ENCODE results near the gene PPFIBP1. TPM values are rescaled to one million over a fixed set of nuclear protein-coding genes. Genes with fewer than 3 reads are reported as not detected.

The PPFIBP1 gene
- total and polyA plus RNA-seq, 4 experiments from 2014 or later: 2.1 to 6.5 (median 3.8) TPM

DNA sequence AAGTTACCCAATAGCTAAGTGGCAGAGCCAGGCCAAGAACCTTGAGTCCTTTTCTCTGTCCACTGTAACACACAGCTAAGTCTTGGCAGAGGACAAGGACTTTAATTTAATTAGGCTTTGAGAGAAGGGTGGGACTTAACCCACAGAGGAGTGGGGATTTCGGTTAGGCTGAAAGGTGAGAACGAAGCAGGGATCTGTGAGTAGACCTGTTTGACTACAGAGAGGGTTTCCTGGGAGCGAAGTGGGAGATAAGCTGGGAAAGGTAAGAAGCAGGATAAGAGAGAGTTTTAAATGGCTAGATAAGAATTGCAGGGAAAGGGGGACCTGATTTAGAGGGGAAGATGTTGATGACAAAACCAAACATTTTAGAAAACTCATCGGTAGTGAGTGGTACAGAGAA is 2.0 kb upstream of the PPFIBP1 start:
- Mint-ChIP-seq H3K36me3 (peaks cover 0 to 6% of the 10 kb centered on the region in 2 donors), H3K4me3 (peak overlapping the region in 6 of 8 donors; percentile 13 to 59 (median 24)), H3K9me3 (no peaks in the 10 kb centered on the region), H3K27me3 (peaks cover 8 to 11% of the 10 kb centered on the region in 2 donors), H3K4me1 (peaks cover 13 to 40% (median 27%) of the 10 kb centered on the region in 4 donors), H3K27ac (peak overlapping the region in 4 of 7 donors; percentile 6 to 62 (median 56))
- Histone ChIP-seq H3K4me1 (ENCODE audit: insufficient read depth, low read length) (peaks cover 17% of the 10 kb centered on the region), H3K27me3 (ENCODE audit: insufficient read depth, low read length) (no peaks in the 10 kb centered on the region), H3K9me3 (ENCODE audit: control insufficient read depth in 1 of 2, low read length in 2 of 2) (no peaks in the 10 kb centered on the region), H3K36me3 (ENCODE audit: insufficient read depth, low read length) (no peaks in the 10 kb centered on the region), H3K4me3 (ENCODE audit: low read length in 2 of 2) (no peak overlapping the region), H3K27ac (ENCODE audit: low read depth, low read length) (no peak overlapping the region)
- intact Hi-C loops (cut with micrococcal nuclease): loop anchor here (5.0 kb wide), 3 partner anchors 280 to 690 kb away; partner anchors contain the start of genes ITPR2, MED21 and STK38L
- no peak for DNase-seq
- CTCF ChIA-PET (ENCODE audit: partially characterized antibody): no interaction called here
- POLR2A ChIA-PET (ENCODE audit: partially characterized antibody): no interaction called here

DNA sequence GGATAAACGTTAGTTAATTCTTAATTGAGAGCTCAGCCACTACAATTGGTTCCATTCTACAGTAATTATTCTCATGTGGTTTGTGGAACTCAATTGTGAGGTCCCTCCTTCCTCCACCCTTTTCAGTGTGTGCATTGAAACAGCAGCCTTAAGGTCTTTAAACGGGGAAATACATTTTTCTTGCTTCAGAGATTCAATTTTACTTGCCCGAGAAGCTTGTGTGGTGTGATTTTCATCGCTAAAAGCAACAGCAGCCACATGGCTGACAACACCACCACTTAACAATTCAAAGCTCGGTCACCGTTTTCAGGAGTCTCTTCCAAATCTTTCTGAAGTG is 733 bp upstream of the PPFIBP1 start:
- Mint-ChIP-seq H3K27me3 (peaks cover 4% of the 10 kb centered on the region in 2 donors), H3K4me1 (peaks cover 13 to 40% (median 27%) of the 10 kb centered on the region in 4 donors), H3K9me3 (no peaks in the 10 kb centered on the region), H3K27ac (peak overlapping the region; percentile 92 to 97 (median 95)), H3K4me3 (peak overlapping the region; percentile 96 to 99 (median 98)), H3K36me3 (peaks cover 0 to 6% of the 10 kb centered on the region in 2 donors)
- Histone ChIP-seq H3K27me3 (ENCODE audit: insufficient read depth, low read length) (no peaks in the 10 kb centered on the region), H3K4me1 (ENCODE audit: insufficient read depth, low read length) (peaks cover 17% of the 10 kb centered on the region), H3K4me3 (ENCODE audit: low read length in 2 of 2) (peak overlapping the region; percentile 39 to 98), H3K27ac (ENCODE audit: low read depth, low read length) (peak overlapping the region; percentile 65), H3K36me3 (ENCODE audit: insufficient read depth, low read length) (no peaks in the 10 kb centered on the region), H3K9me3 (ENCODE audit: control insufficient read depth in 1 of 2, low read length in 2 of 2) (no peaks in the 10 kb centered on the region)
- no peak for DNase-seq
- intact Hi-C loops (cut with micrococcal nuclease): loop anchor here (5.0 kb wide), 3 partner anchors 281 to 691 kb away; partner anchors contain the start of genes ITPR2, MED21 and STK38L
- CTCF ChIA-PET (ENCODE audit: partially characterized antibody): interaction anchor here (1.2 to 1.6 kb wide), 2 partner anchors 89 to 507 kb away, joined by 3 read pairs; no protein-coding TSS in a partner anchor
- POLR2A ChIA-PET (ENCODE audit: partially characterized antibody): interaction anchor here (1.1 to 1.8 kb wide), 3 partner anchors 257 to 690 kb away, joined by 4 read pairs; partner anchors contain the start of genes CCDC91, ITPR2, KLHL42 and MANSC4

DNA sequence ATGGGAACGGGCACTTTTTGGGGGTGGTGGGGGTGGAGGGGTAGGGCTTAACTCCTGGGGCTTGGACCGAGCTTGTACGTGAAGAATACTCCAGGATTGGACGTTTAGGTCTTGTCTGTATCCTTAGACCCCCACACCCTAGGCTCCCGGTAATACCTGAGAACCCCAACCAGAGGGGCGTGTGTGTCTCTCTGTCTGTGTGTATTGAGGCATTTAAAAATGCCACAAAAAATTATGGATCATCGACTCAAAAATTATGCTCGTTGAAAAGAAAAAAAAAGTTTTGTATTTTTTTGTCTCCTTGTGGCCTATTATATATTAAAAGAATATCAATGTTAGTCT is 459 bp downstream of the PPFIBP1 start:
- intact Hi-C loops (cut with micrococcal nuclease): loop anchor here (1.0 to 5.0 kb wide), 6 partner anchors 10 to 692 kb away; partner anchors contain the start of genes ITPR2, MED21, MRPS35 and STK38L
- ChIA-PET POLR2A (ENCODE audit: partially characterized antibody) (interaction anchor here (1.7 to 1.8 kb wide), 2 partner anchors 666 to 692 kb away, joined by 4 read pairs; partner anchors contain the start of genes CCDC91 and ITPR2), CTCF (ENCODE audit: partially characterized antibody) (interaction anchor here (1.2 to 1.6 kb wide), 2 partner anchors 90 to 508 kb away, joined by 3 read pairs; no protein-coding TSS in a partner anchor)
- Mint-ChIP-seq H3K4me3 (peak overlapping the region; percentile 96 to 99 (median 98)), H3K27me3 (peaks cover under 1 to 2% of the 10 kb centered on the region in 2 donors), H3K36me3 (peaks cover 0 to 6% of the 10 kb centered on the region in 2 donors), H3K4me1 (peaks cover 13 to 40% (median 27%) of the 10 kb centered on the region in 4 donors), H3K9me3 (no peaks in the 10 kb centered on the region), H3K27ac (peak overlapping the region in 4 of 7 donors; percentile 92 to 96 (median 94))
- no peak for DNase-seq
- H3K9me3 ChIP-seq (ENCODE audit: control insufficient read depth in 1 of 2, low read length in 2 of 2): no peaks in the 10 kb centered on the region
- H3K27ac ChIP-seq (ENCODE audit: low read depth, low read length): peak overlapping the region; percentile 65
- peaks cover 17% of the 10 kb centered on the region for H3K4me1 ChIP-seq (ENCODE audit: insufficient read depth, low read length)
- peak overlapping the region in 1 of 2 donors; percentile 98 for H3K4me3 ChIP-seq (ENCODE audit: low read length in 2 of 2)
- no peaks in the 10 kb centered on the region for H3K36me3 ChIP-seq (ENCODE audit: insufficient read depth, low read length)
- no peaks in the 10 kb centered on the region for H3K27me3 ChIP-seq (ENCODE audit: insufficient read depth, low read length)

DNA sequence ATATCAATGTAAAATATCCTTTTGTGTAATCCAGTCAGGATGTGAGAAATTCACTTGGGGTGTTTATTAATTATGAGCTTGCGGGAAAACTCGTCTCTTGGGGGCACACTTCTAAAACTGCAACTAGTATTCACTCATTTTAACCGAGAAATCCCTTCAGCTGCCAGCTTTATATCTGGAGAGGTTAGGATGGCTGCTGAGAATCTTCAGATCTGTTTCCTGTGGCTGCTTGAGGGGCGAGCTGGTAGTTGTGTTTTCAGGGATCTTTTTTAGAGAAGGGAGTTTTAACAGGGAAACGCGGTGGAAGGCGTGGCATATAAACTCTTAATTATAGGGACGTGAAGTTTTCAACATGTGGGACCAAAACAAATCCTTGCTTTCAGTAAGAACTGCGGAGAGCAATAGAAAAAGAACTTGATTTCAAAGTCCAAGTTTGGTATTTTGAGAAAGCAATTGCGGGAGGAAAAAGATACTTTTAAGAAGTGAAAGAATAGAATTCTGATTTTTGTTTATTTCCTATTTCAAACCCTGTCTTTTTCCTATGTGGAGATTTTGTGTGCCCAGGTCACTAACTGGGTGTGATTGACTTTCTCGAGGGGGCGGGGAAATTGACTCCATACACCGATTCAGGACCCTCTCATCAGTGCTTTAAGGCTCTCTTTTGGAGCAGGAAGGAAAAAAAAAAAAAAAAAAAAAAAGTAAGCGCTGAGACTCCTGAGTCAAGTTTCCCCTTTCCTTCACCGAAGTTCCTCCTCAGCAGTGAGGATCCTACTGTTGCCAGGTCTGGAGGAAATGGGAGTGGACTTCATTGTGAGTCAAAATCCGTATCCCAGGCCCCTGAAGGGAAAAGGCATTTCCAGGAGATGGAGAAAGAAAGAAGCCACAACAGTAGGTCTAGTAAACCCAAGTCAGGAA is 1.1 kb downstream of the PPFIBP1 start:
- Histone ChIP-seq H3K27ac (ENCODE audit: low read depth, low read length) (no peak overlapping the region), H3K4me1 (ENCODE audit: insufficient read depth, low read length) (peaks cover 17% of the 10 kb centered on the region), H3K36me3 (ENCODE audit: insufficient read depth, low read length) (no peaks in the 10 kb centered on the region), H3K4me3 (ENCODE audit: low read length in 2 of 2) (no peak overlapping the region), H3K27me3 (ENCODE audit: insufficient read depth, low read length) (no peaks in the 10 kb centered on the region), H3K9me3 (ENCODE audit: control insufficient read depth in 1 of 2, low read length in 2 of 2) (no peaks in the 10 kb centered on the region)
- Mint-ChIP-seq H3K4me3 (peak overlapping the region; percentile 50 to 99 (median 98)), H3K36me3 (peaks cover 0 to 6% of the 10 kb centered on the region in 2 donors), H3K9me3 (no peaks in the 10 kb centered on the region), H3K27ac (peak overlapping the region in 4 of 7 donors; percentile 5 to 52 (median 12)), H3K4me1 (peaks cover 13 to 40% (median 27%) of the 10 kb centered on the region in 4 donors), H3K27me3 (peaks cover 0 to 2% of the 10 kb centered on the region in 2 donors)
- intact Hi-C loops (cut with micrococcal nuclease): loop anchor here (1.0 to 5.0 kb wide), 6 partner anchors 9 to 693 kb away; partner anchors contain the start of genes ITPR2, MED21, MRPS35 and STK38L
- ChIA-PET POLR2A (ENCODE audit: partially characterized antibody) (interaction anchor here (1.7 to 1.8 kb wide), 2 partner anchors 666 to 692 kb away, joined by 4 read pairs; partner anchors contain the start of genes CCDC91 and ITPR2), CTCF (ENCODE audit: partially characterized antibody) (interaction anchor here (1.6 kb wide), 1 partner anchor 91 kb away, joined by 3 read pairs; no protein-coding TSS in a partner anchor)
- DNase-seq: peak in 1 of 5 donors; percentile 10

DNA sequence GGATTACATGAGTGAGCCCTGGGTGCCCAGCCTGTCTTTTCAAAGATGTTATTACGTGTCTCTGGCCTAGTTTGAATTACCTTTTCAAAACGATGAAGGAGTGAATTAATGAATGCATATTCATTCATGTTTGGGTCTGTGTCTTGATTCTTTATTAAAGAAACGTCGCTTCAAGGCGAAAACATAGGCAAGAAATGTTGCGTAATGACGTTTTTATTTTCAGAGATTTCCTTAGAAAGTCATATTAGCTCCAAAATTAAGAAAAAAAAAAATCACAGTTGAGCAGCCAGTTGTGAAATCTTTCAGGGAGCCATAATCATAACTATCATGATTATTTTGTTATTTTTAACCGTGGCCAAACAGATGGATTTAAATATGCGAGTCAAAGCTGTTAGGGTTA is 3.5 kb downstream of the PPFIBP1 start:
- Mint-ChIP-seq H3K36me3 (peaks cover 0 to 6% of the 10 kb centered on the region in 2 donors), H3K27ac (no peak overlapping the region), H3K27me3 (peaks cover 0 to 2% of the 10 kb centered on the region in 2 donors), H3K9me3 (no peaks in the 10 kb centered on the region), H3K4me3 (no peak overlapping the region), H3K4me1 (peaks cover 11 to 29% (median 23%) of the 10 kb centered on the region in 4 donors)
- no peaks in the 10 kb centered on the region for H3K27me3 ChIP-seq (ENCODE audit: insufficient read depth, low read length)
- no peak overlapping the region for H3K27ac ChIP-seq (ENCODE audit: low read depth, low read length)
- POLR2A ChIA-PET (ENCODE audit: partially characterized antibody): no interaction called here
- H3K4me3 ChIP-seq (ENCODE audit: low read length in 2 of 2): no peak overlapping the region
- no peaks in the 10 kb centered on the region for H3K36me3 ChIP-seq (ENCODE audit: insufficient read depth, low read length)
- peaks cover 17% of the 10 kb centered on the region for H3K4me1 ChIP-seq (ENCODE audit: insufficient read depth, low read length)
- no peaks in the 10 kb centered on the region for H3K9me3 ChIP-seq (ENCODE audit: control insufficient read depth in 1 of 2, low read length in 2 of 2)
- intact Hi-C loops (cut with micrococcal nuclease): no loop called here
- no peak for DNase-seq
- CTCF ChIA-PET (ENCODE audit: partially characterized antibody): no interaction called here

DNA sequence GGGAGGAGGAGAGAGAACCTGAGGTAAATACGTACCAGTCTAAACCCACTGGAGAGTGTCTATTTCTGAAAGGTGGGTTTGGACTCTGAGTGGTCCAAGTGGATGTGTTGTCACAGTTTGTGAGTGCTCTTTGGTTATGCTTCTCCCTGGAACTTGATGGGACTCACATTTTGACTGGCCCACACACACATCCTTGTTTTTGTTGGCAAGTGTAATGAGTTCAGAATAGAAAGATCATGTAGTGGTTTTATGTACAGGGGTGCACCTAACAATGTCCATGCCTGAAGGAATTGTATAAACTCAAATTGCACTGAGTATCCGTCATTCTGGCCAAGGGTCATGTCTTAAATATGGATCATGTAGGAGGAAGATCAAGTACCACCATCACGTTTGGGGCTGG is 4.8 kb downstream of the PPFIBP1 start:
- Mint-ChIP-seq H3K4me1 (peaks cover 9 to 25% (median 19%) of the 10 kb centered on the region in 4 donors), H3K4me3 (peak overlapping the region in 1 of 8 donors; percentile 4), H3K27ac (no peak overlapping the region), H3K27me3 (peaks cover 0 to 2% of the 10 kb centered on the region in 2 donors), H3K36me3 (peaks cover 0 to 3% of the 10 kb centered on the region in 2 donors), H3K9me3 (no peaks in the 10 kb centered on the region)
- intact Hi-C loops (cut with micrococcal nuclease): no loop called here
- H3K36me3 ChIP-seq (ENCODE audit: insufficient read depth, low read length): no peaks in the 10 kb centered on the region
- H3K4me3 ChIP-seq (ENCODE audit: low read length in 2 of 2): no peak overlapping the region
- H3K9me3 ChIP-seq (ENCODE audit: control insufficient read depth in 1 of 2, low read length in 2 of 2): no peaks in the 10 kb centered on the region
- H3K27ac ChIP-seq (ENCODE audit: low read depth, low read length): no peak overlapping the region
- no peaks in the 10 kb centered on the region for H3K27me3 ChIP-seq (ENCODE audit: insufficient read depth, low read length)
- no peak for DNase-seq
- POLR2A ChIA-PET (ENCODE audit: partially characterized antibody): no interaction called here
- H3K4me1 ChIP-seq (ENCODE audit: insufficient read depth, low read length): peaks cover 11% of the 10 kb centered on the region
- CTCF ChIA-PET (ENCODE audit: partially characterized antibody): no interaction called here
